Spleen (tissue), 11 donors: ENCODE data around the gene IP6K3. TPM values are rescaled to one million over a fixed set of nuclear protein-coding genes. Genes with fewer than 3 reads are reported as not detected.

Experiments used
- DNase-seq: peaks from one replicate; pipeline ENCODE4 v3.0.0-alpha.2; 2020
- H3K27ac ChIP-seq, 8 donors: fragments of 200-600 bp; sonication (generic) in 7 of 8; 1 replicate in 4 of 8; 2 replicates in 4 of 8; pipeline versions ENCODE4 v1.5.0 to v1.8.0; 2016 to 2021; ENCODE audit warnings: inconsistent platforms in 4 of 8, mild to moderate bottlenecking in 4 of 8, moderate library complexity in 1 of 8
- H3K27me3 ChIP-seq, 7 donors: fragments of 200-600 bp; sonication (generic) in 6 of 7; replicated peaks in 1 of 7; 1 replicate in 4 of 7; 2 replicates in 3 of 7; pipeline versions ENCODE4 v1.5.0 to v1.8.0; 2016 to 2021; ENCODE audit warnings: inconsistent platforms in 3 of 7, mild to moderate bottlenecking in 1 of 7
- H3K36me3 ChIP-seq, 6 donors: fragments of 200-600 bp; sonication (generic) in 5 of 6; 1 replicate in 4 of 6; 2 replicates in 2 of 6; pipeline versions ENCODE4 v1.5.0 to v1.8.0; 2016 to 2021; ENCODE audit warnings: inconsistent platforms in 2 of 6
- H3K4me1 ChIP-seq, 6 donors: fragments of 200-600 bp; sonication (generic) in 5 of 6; 1 replicate in 3 of 6; 2 replicates in 3 of 6; pipeline versions ENCODE4 v1.5.0 to v1.8.0; 2016 to 2021; ENCODE audit warnings: inconsistent platforms in 3 of 6
- H3K4me3 ChIP-seq, 8 donors: fragments of 200-600 bp; sonication (generic) in 7 of 8; 1 replicate in 4 of 8; 2 replicates in 4 of 8; pipeline versions ENCODE4 v1.5.0 to v1.8.0; 2016 to 2021; ENCODE audit warnings: inconsistent platforms in 4 of 8, mild to moderate bottlenecking in 4 of 8, moderate library complexity in 2 of 8
- H3K9me3 ChIP-seq, 8 donors: fragments of 200-600 bp; sonication (generic) in 7 of 8; 1 replicate in 4 of 8; 2 replicates in 4 of 8; pipeline versions ENCODE4 v1.5.0 to v1.8.0; 2016 to 2021; ENCODE audit warnings: inconsistent platforms in 4 of 8
- CTCF ChIP-seq, 11 experiments: fragments of 200-600 bp in 7 of 11; fragments of 450-650 bp in 4 of 11; sonication (generic) in 4 of 11; IDR thresholded peaks in 8 of 11; conservative IDR thresholded peaks in 3 of 11; 1 replicate in 7 of 11; 2 replicates in 4 of 11; pipeline versions ENCODE4 v1.4.0 to v1.8.0; 2016 to 2021; ENCODE audit warnings: antibody characterized with exemption in 11 of 11, inconsistent platforms in 4 of 11, mild to moderate bottlenecking in 1 of 11
- POLR2A ChIP-seq, 3 donors: fragments of 450-650 bp; IDR thresholded peaks; one replicate each; pipeline ENCODE4 v1.5.1; 2017; ENCODE audit warnings: antibody characterized with exemption in 3 of 3, mild to moderate bottlenecking in 1 of 3
- POLR2AphosphoS5 ChIP-seq, 3 donors: sonication (generic); formaldehyde crosslinking; IDR thresholded peaks; one replicate each; pipeline ENCODE4 v1.5.1; 2017; ENCODE audit warnings: antibody characterized with exemption in 3 of 3
- WGBS, 5 donors: extraction: QIAGEN DNeasy Blood & Tissue Kit in 3 of 5; methylation state at CpG; one replicate each; pipeline versions ENCODE4 v1.1.5 to v1.1.7; 2013 to 2018; 5-methylcytosine and 5-hydroxymethylcytosine counted together
- intact Hi-C: fragments of 100-400 bp; cut with DNase I; formaldehyde crosslinking; loops from one replicate; pipeline ENCODE4 v1.15.0; 2023; ENCODE audit warnings: low total_unique reads
- polyA plus RNA-seq, 3 donors: library from polyadenylated mRNA; stranded (reverse); fragments of 200-250 nt; gene quantifications; one replicate each; pipeline ENCODE4 v1.2.1, GENCODE V29; 2013
- total RNA-seq, 7 donors: library from RNA; depleted of rRNA in 3 of 7; stranded (reverse); fragments of >200 nt in 3 of 7; fragmentation: NEBNext Ultra II Directional in 4 of 7; extraction: Animal tissue kit (Norgen Biotek cat#: 25700) in 4 of 7; gene quantifications; one replicate each; pipeline versions ENCODE4 v1.1.0 to v1.2.1, GENCODE V29; 2016 to 2021
- donor health status: healthy with polysubstance abuse.
- donor health status: DM: no; HTN: no; CAD: no; lungs with moderate emphysema.
- donor health status: DM: no; HTN: no; CAD: no.
- donor health status: Bipolar disorder and iron deficiency.
- donor health status: healthy.
- donor health status: DM: no; HTN: no; CAD: no.
- donor health status: DM: yes; HTN: yes; CAD: no.

IP6K3 gene
- total and polyA plus RNA-seq, 10 donors: 0.30 to 5.8 (median 2.2) TPM

- H3K4me1 ChIP-seq: peaks cover 0 to 36% (median 12%) of the 10 kb centered on the region in 6 donors
- no peak overlapping the region for H3K27ac ChIP-seq
- no peak overlapping the region for H3K4me3 ChIP-seq
- H3K27me3 ChIP-seq: no peaks in the 10 kb centered on the region
- no peaks in the 10 kb centered on the region for H3K9me3 ChIP-seq
- 74 to 89% (median 82%) methylated on average over 5 to 6 of the region's 6 CpGs for WGBS, 5 donors
- DNase-seq: no peak
- TF ChIP-seq POLR2A (IDR thresholded peaks at IDR 0.05) (no peak), CTCF (IDR thresholded peaks at IDR 0.05 in 8 of 11, conservative IDR thresholded peaks at IDR 0.05 in 3 of 11) (no peak), POLR2AphosphoS5 (IDR thresholded peaks at IDR 0.05) (peak in 1 of 3 donors; percentile 19)
- peaks cover 0 to 100% (median 91%) of the 10 kb centered on the region in 6 donors for H3K36me3 ChIP-seq
- intact Hi-C loops: no loop called here
Measured at GRCh38 chr6:33686225-33686924, 60.3 kb downstream of the IP6K3 start.

- peaks cover 0 to 29% (median 10%) of the 10 kb centered on the region in 6 donors for H3K4me1 ChIP-seq
- intact Hi-C loops: no loop called here
- no peak for TF ChIP-seq CTCF (IDR thresholded peaks at IDR 0.05 in 8 of 11, conservative IDR thresholded peaks at IDR 0.05 in 3 of 11)
- peak in 1 of 3 donors; percentile 55 for TF ChIP-seq POLR2AphosphoS5 (IDR thresholded peaks at IDR 0.05)
- H3K27me3 ChIP-seq: no peaks in the 10 kb centered on the region
- DNase-seq: peak; percentile 69
- H3K36me3 ChIP-seq: peaks cover 0 to 100% (median 92%) of the 10 kb centered on the region in 6 donors
- WGBS, 5 donors: 87 to 94% (median 89%) methylated on average over 23 to 38 of the region's 38 CpGs
- H3K9me3 ChIP-seq: no peaks in the 10 kb centered on the region
- no peak overlapping the region for H3K4me3 ChIP-seq
- no peak overlapping the region for H3K27ac ChIP-seq
Measured at GRCh38 chr6:33685411-33686224, 61.1 kb downstream of the IP6K3 start.

GRCh38 chr6:33684983-33685382, 61.7 kb downstream of the IP6K3 start:
- no peak for TF ChIP-seq POLR2A (IDR thresholded peaks at IDR 0.05)
- no peak for TF ChIP-seq CTCF (IDR thresholded peaks at IDR 0.05 in 8 of 11, conservative IDR thresholded peaks at IDR 0.05 in 3 of 11)
- no peak for TF ChIP-seq POLR2AphosphoS5 (IDR thresholded peaks at IDR 0.05)
- H3K9me3 ChIP-seq: no peaks in the 10 kb centered on the region
- intact Hi-C loops: no loop called here
- H3K27me3 ChIP-seq: no peaks in the 10 kb centered on the region
- peaks cover 0 to 100% (median 96%) of the 10 kb centered on the region in 6 donors for H3K36me3 ChIP-seq
- WGBS, 5 donors: 93 to 100% (median 98%) methylated on average over 7 of the region's 7 CpGs
- no peak overlapping the region for H3K27ac ChIP-seq
- DNase-seq: no peak
- H3K4me3 ChIP-seq: no peak overlapping the region
- peaks cover 0 to 22% (median 10%) of the 10 kb centered on the region in 6 donors for H3K4me1 ChIP-seq

GRCh38 chr6:33684428-33684896, 62.2 kb downstream of the IP6K3 start:
- peaks cover 0 to 22% (median 10%) of the 10 kb centered on the region in 6 donors for H3K4me1 ChIP-seq
- H3K27me3 ChIP-seq: no peaks in the 10 kb centered on the region
- peaks cover 0 to 100% (median 96%) of the 10 kb centered on the region in 6 donors for H3K36me3 ChIP-seq
- H3K27ac ChIP-seq: no peak overlapping the region
- no peak for DNase-seq
- intact Hi-C loops: no loop called here
- no peak overlapping the region for H3K4me3 ChIP-seq
- no peaks in the 10 kb centered on the region for H3K9me3 ChIP-seq
- 92 to 97% (median 96%) methylated on average over 11 to 16 of the region's 16 CpGs for WGBS, 5 donors
- TF ChIP-seq POLR2AphosphoS5 (IDR thresholded peaks at IDR 0.05) (no peak), POLR2A (IDR thresholded peaks at IDR 0.05) (no peak), CTCF (IDR thresholded peaks at IDR 0.05 in 8 of 11, conservative IDR thresholded peaks at IDR 0.05 in 3 of 11) (no peak)
